A549 treated with ZK216348 at 1 μM for 4 hours (cell line): ENCODE results near the gene AGTPBP1. TPM values are rescaled to one million over a fixed set of nuclear protein-coding genes. Genes with fewer than 3 reads are reported as not detected.

Experiments
- total RNA-seq: library from RNA; stranded (reverse); fragments of 200-300 nt; extraction: Qiagen RNA extraction; gene quantifications from 5 replicates; pipeline ENCODE4 v1.2.3, GENCODE V29; 2022; ENCODE audit warnings: low read depth

Gene AGTPBP1, protein sequence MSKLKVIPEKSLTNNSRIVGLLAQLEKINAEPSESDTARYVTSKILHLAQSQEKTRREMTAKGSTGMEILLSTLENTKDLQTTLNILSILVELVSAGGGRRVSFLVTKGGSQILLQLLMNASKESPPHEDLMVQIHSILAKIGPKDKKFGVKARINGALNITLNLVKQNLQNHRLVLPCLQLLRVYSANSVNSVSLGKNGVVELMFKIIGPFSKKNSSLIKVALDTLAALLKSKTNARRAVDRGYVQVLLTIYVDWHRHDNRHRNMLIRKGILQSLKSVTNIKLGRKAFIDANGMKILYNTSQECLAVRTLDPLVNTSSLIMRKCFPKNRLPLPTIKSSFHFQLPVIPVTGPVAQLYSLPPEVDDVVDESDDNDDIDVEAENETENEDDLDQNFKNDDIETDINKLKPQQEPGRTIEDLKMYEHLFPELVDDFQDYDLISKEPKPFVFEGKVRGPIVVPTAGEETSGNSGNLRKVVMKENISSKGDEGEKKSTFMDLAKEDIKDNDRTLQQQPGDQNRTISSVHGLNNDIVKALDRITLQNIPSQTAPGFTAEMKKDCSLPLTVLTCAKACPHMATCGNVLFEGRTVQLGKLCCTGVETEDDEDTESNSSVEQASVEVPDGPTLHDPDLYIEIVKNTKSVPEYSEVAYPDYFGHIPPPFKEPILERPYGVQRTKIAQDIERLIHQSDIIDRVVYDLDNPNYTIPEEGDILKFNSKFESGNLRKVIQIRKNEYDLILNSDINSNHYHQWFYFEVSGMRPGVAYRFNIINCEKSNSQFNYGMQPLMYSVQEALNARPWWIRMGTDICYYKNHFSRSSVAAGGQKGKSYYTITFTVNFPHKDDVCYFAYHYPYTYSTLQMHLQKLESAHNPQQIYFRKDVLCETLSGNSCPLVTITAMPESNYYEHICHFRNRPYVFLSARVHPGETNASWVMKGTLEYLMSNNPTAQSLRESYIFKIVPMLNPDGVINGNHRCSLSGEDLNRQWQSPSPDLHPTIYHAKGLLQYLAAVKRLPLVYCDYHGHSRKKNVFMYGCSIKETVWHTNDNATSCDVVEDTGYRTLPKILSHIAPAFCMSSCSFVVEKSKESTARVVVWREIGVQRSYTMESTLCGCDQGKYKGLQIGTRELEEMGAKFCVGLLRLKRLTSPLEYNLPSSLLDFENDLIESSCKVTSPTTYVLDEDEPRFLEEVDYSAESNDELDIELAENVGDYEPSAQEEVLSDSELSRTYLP
- 5.8 to 11.2 TPM (median 9.0 TPM) in 5 replicates for total RNA-seq

DNA sequence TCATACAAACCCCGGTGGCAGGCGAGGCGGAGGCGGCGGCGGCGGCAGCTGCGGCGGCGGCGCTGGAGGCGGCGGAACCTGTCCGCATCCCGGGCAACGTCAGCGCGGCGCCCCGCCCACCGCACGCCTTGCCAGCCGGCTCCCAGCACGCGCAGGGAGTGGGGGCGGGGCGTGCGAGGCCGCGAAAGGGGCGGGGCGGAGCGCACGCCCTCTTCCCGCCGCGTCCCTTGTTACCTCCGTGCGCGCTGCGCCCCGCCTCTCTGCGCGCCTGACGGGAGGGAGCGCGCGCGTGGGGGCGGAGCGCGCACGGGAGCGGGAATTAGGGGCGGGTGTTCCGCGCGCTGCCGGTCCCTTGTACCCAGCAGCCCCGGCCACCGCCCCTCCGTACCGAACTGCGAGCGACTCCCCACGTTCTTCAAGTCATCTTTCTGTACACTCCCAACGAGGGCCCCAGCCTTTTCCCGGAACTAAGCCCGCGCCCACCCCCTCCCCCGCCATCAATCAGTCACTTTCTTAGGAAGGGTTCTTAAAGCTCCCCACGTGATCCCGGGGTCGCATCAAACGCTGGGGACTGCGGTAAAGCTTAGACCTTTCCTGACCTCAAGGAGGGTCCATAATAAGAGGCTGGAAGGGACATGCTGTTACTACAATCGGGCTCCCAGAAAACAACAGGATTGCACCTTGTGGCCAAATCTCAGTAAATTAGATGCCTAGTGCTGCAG is at the start of gene AGTPBP1:
TSS of gene AGTPBP1 (minus strand) at position 80 of the 722 bp plus-strand sequence. CDS start 29,421 bp downstream, outside the sequence.

Other genes with a start within 250 kb of the AGTPBP1 start
- gene NAA35, start 199.2 kb upstream of the AGTPBP1 start, total RNA-seq, result 23.0 to 30.7 TPM (median 26.0 TPM) in 5 replicates